Endodermal cell (in vitro differentiated cells): ENCODE data around the gene PARP8. TPM values are rescaled to one million over a fixed set of nuclear protein-coding genes. Genes with fewer than 3 reads are reported as not detected.

Source experiments
- DNase-seq: peaks from one replicate; pipeline ENCODE4 v3.0.0-alpha.2; 2017
- H3K27ac ChIP-seq: 2 replicates; pipeline ENCODE4 v1.5.1; 2013; ENCODE audit warnings: mild to moderate bottlenecking, low read depth, low read length, moderate library complexity
- H3K27me3 ChIP-seq: 2 replicates; pipeline ENCODE4 v1.6.1; 2013; ENCODE audit warnings: mild to moderate bottlenecking, low read length, moderate library complexity; ENCODE audit not compliant: insufficient read depth, control insufficient read depth, poor library complexity, severe bottlenecking
- H3K36me3 ChIP-seq: 2 replicates; pipeline ENCODE4 v1.7.0; 2013; ENCODE audit warnings: mild to moderate bottlenecking, low read length, moderate library complexity; ENCODE audit not compliant: control insufficient read depth, insufficient read depth
- H3K4me1 ChIP-seq: one replicate; pipeline ENCODE4 v1.7.0; 2013; ENCODE audit warnings: low read length; ENCODE audit not compliant: control insufficient read depth, insufficient read depth
- H3K4me3 ChIP-seq: 2 replicates; pipeline ENCODE4 v1.5.1; 2013; ENCODE audit warnings: mild to moderate bottlenecking, low read length, moderate library complexity
- H3K9ac ChIP-seq: 2 replicates; pipeline ENCODE4 v1.6.1; 2013; ENCODE audit warnings: mild to moderate bottlenecking, low read length, moderate library complexity; ENCODE audit not compliant: poor library complexity, severe bottlenecking; ENCODE audit errors: extremely low read depth
- H3K9me3 ChIP-seq: 2 replicates; pipeline ENCODE4 v1.6.1; 2013; ENCODE audit warnings: mild to moderate bottlenecking, low read length, moderate library complexity; ENCODE audit not compliant: control insufficient read depth
- H3K27ac Mint-ChIP-seq: 2 replicates; pipeline ENCODE4 v1.8.0; 2020; ENCODE audit warnings: mixed read lengths
- H3K27me3 Mint-ChIP-seq: 2 replicates; pipeline ENCODE4 v1.8.0; 2021; ENCODE audit warnings: mild to moderate bottlenecking, mixed read lengths; ENCODE audit not compliant: insufficient read depth
- H3K36me3 Mint-ChIP-seq: 2 replicates; pipeline ENCODE4 v1.8.0; 2020; ENCODE audit warnings: low read depth, mixed read lengths
- H3K4me1 Mint-ChIP-seq: 2 replicates; pipeline ENCODE4 v1.8.0; 2020; ENCODE audit warnings: mixed read lengths
- H3K4me3 Mint-ChIP-seq: 2 replicates; pipeline ENCODE4 v1.8.0; 2020; ENCODE audit warnings: mild to moderate bottlenecking, moderate library complexity, mixed read lengths
- H3K9me3 Mint-ChIP-seq: 2 replicates; pipeline ENCODE4 v1.8.0; 2020; ENCODE audit warnings: mild to moderate bottlenecking, mixed read lengths
- whole genome bisulfite sequencing, 2 experiments: methylation state at CpG; one replicate each; pipeline versions ENCODE4 v1.1.5 to v1.1.7; 2013; ENCODE audit warnings: missing lambda C conversion rate in 2 of 2, mixed read lengths in 1 of 2; ENCODE audit not compliant: insufficient coverage in 1 of 2, insufficient read length in 1 of 2; 5-methylcytosine and 5-hydroxymethylcytosine counted together
- total RNA-seq, 2 donors: library from RNA; stranded (reverse); fragmentation: NEBNext Ultra II Directional in 1 of 2; extraction: Animal tissue kit (Norgen Biotek cat#: 25700) in 1 of 2; gene quantifications; 2 replicates in 1 of 2; 3 replicates in 1 of 2; pipeline ENCODE4 v1.2.1, GENCODE V29; 2021
- TF ChIP-seq, protein P1 (sequence below): fragments of 200-600 bp; sonication (generic); conservative IDR thresholded peaks from 2 replicates; pipeline ENCODE4 v1.5.0; 2021; ENCODE audit warnings: antibody characterized with exemption, mild to moderate bottlenecking

PARP8 gene
- total RNA-seq, 2 donors from 2014 or later = 18.7 to 19.4 TPM

DNA sequence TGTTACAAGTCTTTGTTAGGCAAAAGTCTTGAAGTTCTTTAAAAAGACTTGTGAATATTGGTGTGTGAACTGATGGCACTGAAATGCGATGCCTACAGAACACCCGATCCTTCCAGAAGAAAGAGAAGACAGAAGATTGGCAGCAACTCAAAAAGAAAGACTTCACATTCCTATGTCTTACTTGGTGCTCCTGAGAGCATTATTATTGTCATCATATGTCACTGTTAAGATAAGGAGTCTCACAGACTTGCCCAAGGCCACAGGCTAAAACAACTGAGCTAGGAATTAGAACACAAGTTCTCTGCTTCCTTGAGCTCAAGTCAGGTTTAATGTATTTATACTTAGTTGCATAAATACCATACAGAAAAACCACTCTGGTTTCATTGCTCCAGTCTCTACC, 198.0 kb downstream of the PARP8 start:
- H3K36me3 ChIP-seq = no peaks in the 10 kb centered on the region
- Mint-ChIP-seq H3K36me3 (no peaks in the 10 kb centered on the region), H3K4me3 (no peak overlapping the region), H3K4me1 (peaks cover 44% of the 10 kb centered on the region), H3K9me3 (no peaks in the 10 kb centered on the region), H3K27me3 (no peaks in the 10 kb centered on the region), H3K27ac (no peak overlapping the region)
- no peaks in the 10 kb centered on the region for H3K27me3 ChIP-seq
- TF ChIP-seq, protein P1, sequence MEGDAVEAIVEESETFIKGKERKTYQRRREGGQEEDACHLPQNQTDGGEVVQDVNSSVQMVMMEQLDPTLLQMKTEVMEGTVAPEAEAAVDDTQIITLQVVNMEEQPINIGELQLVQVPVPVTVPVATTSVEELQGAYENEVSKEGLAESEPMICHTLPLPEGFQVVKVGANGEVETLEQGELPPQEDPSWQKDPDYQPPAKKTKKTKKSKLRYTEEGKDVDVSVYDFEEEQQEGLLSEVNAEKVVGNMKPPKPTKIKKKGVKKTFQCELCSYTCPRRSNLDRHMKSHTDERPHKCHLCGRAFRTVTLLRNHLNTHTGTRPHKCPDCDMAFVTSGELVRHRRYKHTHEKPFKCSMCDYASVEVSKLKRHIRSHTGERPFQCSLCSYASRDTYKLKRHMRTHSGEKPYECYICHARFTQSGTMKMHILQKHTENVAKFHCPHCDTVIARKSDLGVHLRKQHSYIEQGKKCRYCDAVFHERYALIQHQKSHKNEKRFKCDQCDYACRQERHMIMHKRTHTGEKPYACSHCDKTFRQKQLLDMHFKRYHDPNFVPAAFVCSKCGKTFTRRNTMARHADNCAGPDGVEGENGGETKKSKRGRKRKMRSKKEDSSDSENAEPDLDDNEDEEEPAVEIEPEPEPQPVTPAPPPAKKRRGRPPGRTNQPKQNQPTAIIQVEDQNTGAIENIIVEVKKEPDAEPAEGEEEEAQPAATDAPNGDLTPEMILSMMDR = no peak
- no peaks in the 10 kb centered on the region for H3K9me3 ChIP-seq
- WGBS, 2 experiments = 71 to 82% methylated on average over 1 of the region's 2 CpGs
- no peak overlapping the region for H3K4me3 ChIP-seq
- DNase-seq = no peak
- H3K27ac ChIP-seq = no peak overlapping the region
- H3K4me1 ChIP-seq = peaks cover 13% of the 10 kb centered on the region
- H3K9ac ChIP-seq = no peak overlapping the region

- TF ChIP-seq, protein P1 = no peak
- H3K4me1 Mint-ChIP-seq = peaks cover 40% of the 10 kb centered on the region
- H3K27me3 ChIP-seq = no peaks in the 10 kb centered on the region
- H3K27me3 Mint-ChIP-seq = no peaks in the 10 kb centered on the region
- H3K4me1 ChIP-seq = peaks cover 12% of the 10 kb centered on the region
- no peak overlapping the region for H3K27ac ChIP-seq
- no peak overlapping the region for H3K27ac Mint-ChIP-seq
- H3K9me3 ChIP-seq = no peaks in the 10 kb centered on the region
- H3K4me3 ChIP-seq = no peak overlapping the region
- no peak for DNase-seq
- whole genome bisulfite sequencing, 2 experiments = 74 to 100% methylated on average over 1 of the region's 1 CpG
- H3K9ac ChIP-seq = no peak overlapping the region
- no peaks in the 10 kb centered on the region for H3K9me3 Mint-ChIP-seq
- H3K4me3 Mint-ChIP-seq = no peak overlapping the region
- H3K36me3 Mint-ChIP-seq = no peaks in the 10 kb centered on the region
- H3K36me3 ChIP-seq = no peaks in the 10 kb centered on the region
These were observed 200.0 kb downstream of the PARP8 start for GRCh38 chr5:50866415-50866814.

DNA sequence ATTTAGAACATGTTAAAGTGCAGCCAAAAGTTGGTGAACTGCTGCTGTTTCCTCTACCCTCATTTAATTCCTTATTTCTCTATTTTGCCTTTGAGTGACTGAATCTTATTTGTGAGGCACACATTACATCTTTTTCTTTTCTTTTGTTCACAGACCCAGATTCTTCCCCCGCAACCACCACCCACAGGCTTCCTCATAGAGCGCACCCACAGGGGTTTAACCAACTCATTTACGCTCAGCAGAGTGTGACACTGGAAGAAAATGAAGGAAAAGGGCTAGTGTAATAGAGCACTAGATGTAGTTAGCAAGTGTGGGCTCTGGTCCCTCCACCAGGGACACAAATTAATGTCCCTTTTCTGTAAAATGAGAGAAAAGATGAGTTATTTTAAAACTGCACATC, 200.7 kb downstream of the PARP8 start:
- Mint-ChIP-seq H3K27me3 (no peaks in the 10 kb centered on the region), H3K36me3 (no peaks in the 10 kb centered on the region), H3K4me1 (peaks cover 40% of the 10 kb centered on the region), H3K27ac (peak overlapping the region; percentile 63), H3K9me3 (no peaks in the 10 kb centered on the region), H3K4me3 (no peak overlapping the region)
- Histone ChIP-seq H3K4me3 (no peak overlapping the region), H3K27me3 (no peaks in the 10 kb centered on the region), H3K36me3 (no peaks in the 10 kb centered on the region), H3K27ac (no peak overlapping the region), H3K9me3 (no peaks in the 10 kb centered on the region), H3K4me1 (peaks cover 12% of the 10 kb centered on the region), H3K9ac (no peak overlapping the region)
- DNase-seq = peak; percentile 72
- TF ChIP-seq, protein P1 = peak; percentile 11
- 77% methylated on average over 3 of the region's 3 CpGs; no CpG with 5 or more reads in 1 of the 2 experiments for WGBS, 2 experiments
